ENCODE measurements around the gene SUMO3. TPM values are rescaled to one million over a fixed set of nuclear protein-coding genes. Genes with fewer than 3 reads are reported as not detected.

SUMO3 gene
- total and polyA plus RNA-seq, 4 donors = 35.1 to 51.0 (median 40.6) TPM

DNA sequence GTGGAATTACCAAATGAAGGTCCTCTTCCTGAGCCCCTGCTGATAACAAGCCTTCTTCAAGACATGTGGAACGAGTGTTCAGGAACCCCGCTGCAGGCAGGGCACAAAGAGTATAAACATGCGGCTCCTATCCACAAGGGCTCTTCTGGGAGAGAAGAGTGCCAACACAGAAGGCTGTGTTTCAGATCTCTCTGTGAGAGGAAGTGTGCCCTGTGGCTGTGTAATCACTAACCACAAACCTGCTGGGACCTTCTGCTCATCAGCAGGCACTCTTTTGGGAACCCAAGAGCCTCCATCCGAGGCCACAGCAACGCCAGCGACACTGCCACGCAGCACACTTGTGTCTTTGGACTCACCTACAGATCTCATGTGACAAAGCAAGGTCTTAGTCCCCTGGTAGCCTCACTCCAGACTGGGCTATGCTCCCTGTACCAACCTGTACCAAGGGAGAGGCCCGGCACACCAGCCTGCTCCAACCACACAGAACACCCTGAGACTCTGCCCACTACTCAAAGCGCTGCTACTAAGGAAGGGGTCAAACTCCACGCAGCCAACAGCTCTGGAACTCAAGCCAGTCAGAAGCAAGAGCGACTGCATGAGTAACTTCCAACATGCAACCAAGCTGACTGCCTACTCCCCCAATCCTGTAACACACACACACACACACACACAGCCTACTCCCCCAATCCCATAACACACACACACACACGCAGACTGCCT is 47.9 kb upstream of the SUMO3 start:
- H3K27ac ChIP-seq (ENCODE audit: low read depth in 1 of 2, low read length in 2 of 2) = no peak overlapping the region
- H3K4me3 ChIP-seq (ENCODE audit: low read depth in 1 of 3, low read length in 3 of 3) = no peak overlapping the region
- H3K9me3 ChIP-seq (ENCODE audit: control insufficient read depth in 4 of 4, low read length in 3 of 4) = no peaks in the 10 kb centered on the region
- no peak for DNase-seq (ENCODE audit: low spot score)
- H3K9ac ChIP-seq (ENCODE audit: low read depth in 1 of 2, low read length in 2 of 2) = no peak overlapping the region
- 77% methylated on average over 12 of the region's 12 CpGs for WGBS
- no peaks in the 10 kb centered on the region for H3K27me3 ChIP-seq (ENCODE audit: control insufficient read depth in 4 of 4, insufficient read depth in 4 of 4, low read length in 3 of 4)
- peaks cover 1 to 19% (median 12%) of the 10 kb centered on the region in 4 donors for H3K36me3 ChIP-seq (ENCODE audit: control insufficient read depth in 4 of 4, insufficient read depth in 3 of 4, low read depth in 1 of 4, low read length in 3 of 4)
- no peak for TF ChIP-seq FOXA2 (IDR thresholded peaks at IDR 0.05)
- no peak for TF ChIP-seq ATF3 (IDR thresholded peaks at IDR 0.05)
- TF ChIP-seq NR2F2 (IDR thresholded peaks at IDR 0.05) = no peak
- TF ChIP-seq, protein P1, sequence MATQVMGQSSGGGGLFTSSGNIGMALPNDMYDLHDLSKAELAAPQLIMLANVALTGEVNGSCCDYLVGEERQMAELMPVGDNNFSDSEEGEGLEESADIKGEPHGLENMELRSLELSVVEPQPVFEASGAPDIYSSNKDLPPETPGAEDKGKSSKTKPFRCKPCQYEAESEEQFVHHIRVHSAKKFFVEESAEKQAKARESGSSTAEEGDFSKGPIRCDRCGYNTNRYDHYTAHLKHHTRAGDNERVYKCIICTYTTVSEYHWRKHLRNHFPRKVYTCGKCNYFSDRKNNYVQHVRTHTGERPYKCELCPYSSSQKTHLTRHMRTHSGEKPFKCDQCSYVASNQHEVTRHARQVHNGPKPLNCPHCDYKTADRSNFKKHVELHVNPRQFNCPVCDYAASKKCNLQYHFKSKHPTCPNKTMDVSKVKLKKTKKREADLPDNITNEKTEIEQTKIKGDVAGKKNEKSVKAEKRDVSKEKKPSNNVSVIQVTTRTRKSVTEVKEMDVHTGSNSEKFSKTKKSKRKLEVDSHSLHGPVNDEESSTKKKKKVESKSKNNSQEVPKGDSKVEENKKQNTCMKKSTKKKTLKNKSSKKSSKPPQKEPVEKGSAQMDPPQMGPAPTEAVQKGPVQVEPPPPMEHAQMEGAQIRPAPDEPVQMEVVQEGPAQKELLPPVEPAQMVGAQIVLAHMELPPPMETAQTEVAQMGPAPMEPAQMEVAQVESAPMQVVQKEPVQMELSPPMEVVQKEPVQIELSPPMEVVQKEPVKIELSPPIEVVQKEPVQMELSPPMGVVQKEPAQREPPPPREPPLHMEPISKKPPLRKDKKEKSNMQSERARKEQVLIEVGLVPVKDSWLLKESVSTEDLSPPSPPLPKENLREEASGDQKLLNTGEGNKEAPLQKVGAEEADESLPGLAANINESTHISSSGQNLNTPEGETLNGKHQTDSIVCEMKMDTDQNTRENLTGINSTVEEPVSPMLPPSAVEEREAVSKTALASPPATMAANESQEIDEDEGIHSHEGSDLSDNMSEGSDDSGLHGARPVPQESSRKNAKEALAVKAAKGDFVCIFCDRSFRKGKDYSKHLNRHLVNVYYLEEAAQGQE (IDR thresholded peaks at IDR 0.05) = no peak
- no peak for TF ChIP-seq MAX (IDR thresholded peaks at IDR 0.05)
- TF ChIP-seq JUND (IDR thresholded peaks at IDR 0.05) = no peak
- no peak for TF ChIP-seq SP1 (IDR thresholded peaks at IDR 0.05)
- TF ChIP-seq YY1 (IDR thresholded peaks at IDR 0.05) = no peak
- no peak for TF ChIP-seq FOXA1 (IDR thresholded peaks at IDR 0.05)
- no peak for TF ChIP-seq CTCF (IDR thresholded peaks at IDR 0.05; ENCODE audit: low read depth, low read length, missing input control)
- TF ChIP-seq RXRA (IDR thresholded peaks at IDR 0.05) = no peak
- TF ChIP-seq HNF4G (IDR thresholded peaks at IDR 0.05) = no peak
- H3K4me1 ChIP-seq (ENCODE audit: control insufficient read depth in 4 of 4, insufficient read depth in 4 of 4, low read length in 3 of 4) = peaks cover 6 to 35% (median 19%) of the 10 kb centered on the region in 4 donors

DNA sequence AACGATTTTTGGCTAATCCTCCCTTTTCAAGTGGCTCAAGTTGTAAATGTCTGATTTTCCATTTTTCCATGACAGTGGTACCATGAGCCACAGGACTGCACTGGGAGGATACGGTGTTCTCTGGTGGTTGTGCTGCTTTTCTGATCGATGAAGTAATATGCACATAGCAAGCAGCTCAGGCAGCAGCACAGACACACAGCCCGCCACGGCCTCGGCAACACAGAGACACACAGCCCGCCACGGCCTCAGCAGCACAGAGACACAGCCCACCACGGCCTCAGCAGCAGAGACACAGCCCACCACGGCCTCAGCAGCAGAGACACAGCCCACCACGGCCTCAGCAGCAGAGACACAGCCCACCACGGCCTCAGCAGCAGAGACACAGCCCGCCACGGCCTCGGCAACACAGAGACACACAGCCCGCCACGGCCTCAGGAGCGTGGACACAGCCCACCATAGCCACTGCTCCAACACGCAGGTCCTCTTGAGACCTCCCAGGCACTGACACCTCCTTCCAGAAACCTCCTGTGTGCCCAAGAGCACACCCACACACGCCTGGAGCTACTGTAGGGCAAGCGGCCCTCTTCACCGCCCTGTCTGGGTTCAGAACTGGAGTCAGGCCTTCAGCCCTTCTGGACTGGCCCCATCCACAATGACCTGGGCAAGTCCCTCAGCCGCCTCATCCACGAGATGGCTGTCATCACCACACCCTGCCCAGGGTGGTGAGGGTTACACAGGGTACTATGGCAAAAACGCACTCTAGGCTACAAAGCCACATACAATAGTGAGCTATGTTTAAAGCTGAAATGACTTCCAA is 45.2 kb upstream of the SUMO3 start:
- Histone ChIP-seq H3K27ac (ENCODE audit: low read depth in 1 of 2, low read length in 2 of 2) (no peak overlapping the region), H3K9me3 (ENCODE audit: control insufficient read depth in 4 of 4, low read length in 3 of 4) (no peaks in the 10 kb centered on the region), H3K4me3 (ENCODE audit: low read depth in 1 of 3, low read length in 3 of 3) (no peak overlapping the region), H3K36me3 (ENCODE audit: control insufficient read depth in 4 of 4, insufficient read depth in 3 of 4, low read depth in 1 of 4, low read length in 3 of 4) (peaks cover 1 to 34% (median 28%) of the 10 kb centered on the region in 4 donors), H3K27me3 (ENCODE audit: control insufficient read depth in 4 of 4, insufficient read depth in 4 of 4, low read length in 3 of 4) (no peaks in the 10 kb centered on the region), H3K9ac (ENCODE audit: low read depth in 1 of 2, low read length in 2 of 2) (no peak overlapping the region), H3K4me1 (ENCODE audit: control insufficient read depth in 4 of 4, insufficient read depth in 4 of 4, low read length in 3 of 4) (peaks cover 2 to 16% (median 4%) of the 10 kb centered on the region in 4 donors)
- TF ChIP-seq RAD21 (IDR thresholded peaks at IDR 0.05) = no peak
- no peak for TF ChIP-seq GABPA (IDR thresholded peaks at IDR 0.05 in 1 of 2, conservative IDR thresholded peaks at IDR 0.05 in 1 of 2)
- TF ChIP-seq FOXA2 (IDR thresholded peaks at IDR 0.05) = no peak
- TF ChIP-seq EGR1 (IDR thresholded peaks at IDR 0.05; ENCODE audit: low read depth in 2 of 2) = no peak
- no peak for TF ChIP-seq HNF4A (conservative IDR thresholded peaks at IDR 0.05)
- no peak for TF ChIP-seq CTCF (IDR thresholded peaks at IDR 0.05; ENCODE audit: low read depth, low read length, missing input control)
- no peak for TF ChIP-seq NR2F2 (IDR thresholded peaks at IDR 0.05)
- no peak for TF ChIP-seq TAF1 (conservative IDR thresholded peaks at IDR 0.05)
- TF ChIP-seq, protein P1 (IDR thresholded peaks at IDR 0.05) = no peak
- no peak for TF ChIP-seq YY1 (IDR thresholded peaks at IDR 0.05)
- 96% methylated on average over 25 of the region's 25 CpGs for WGBS
- no peak for DNase-seq (ENCODE audit: low spot score)
